NCI-H2196 (cell line): ENCODE results near the gene KEL.

ENCODE experiments used
- DNase-seq: peaks from one replicate; lab custom pipeline; 2025; ENCODE audit not compliant: unreplicated experiment; lab: John Stamatoyannopoulos, UW

Gene KEL

DNA sequence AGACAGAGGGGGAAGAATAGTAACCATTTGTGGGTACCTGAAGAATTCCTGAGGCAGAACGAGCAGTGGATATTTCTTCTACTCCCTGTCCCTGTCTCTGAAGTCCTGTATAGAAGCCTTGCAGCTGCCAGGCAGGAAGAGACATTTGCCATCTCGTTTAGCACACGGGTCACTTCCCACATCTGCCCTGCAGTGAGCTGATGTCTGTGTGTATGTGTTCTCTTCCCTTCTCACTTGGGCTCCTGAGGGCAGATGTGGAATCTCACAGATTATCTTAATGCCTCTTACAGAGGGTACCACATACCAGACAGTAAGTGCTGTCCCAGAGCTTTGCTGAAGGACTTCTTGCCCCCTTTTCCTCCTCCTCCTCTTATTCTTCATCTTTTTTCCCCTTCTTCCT lies 62.5 kb downstream of the KEL start:
- DNase-seq, result no peak

DNA sequence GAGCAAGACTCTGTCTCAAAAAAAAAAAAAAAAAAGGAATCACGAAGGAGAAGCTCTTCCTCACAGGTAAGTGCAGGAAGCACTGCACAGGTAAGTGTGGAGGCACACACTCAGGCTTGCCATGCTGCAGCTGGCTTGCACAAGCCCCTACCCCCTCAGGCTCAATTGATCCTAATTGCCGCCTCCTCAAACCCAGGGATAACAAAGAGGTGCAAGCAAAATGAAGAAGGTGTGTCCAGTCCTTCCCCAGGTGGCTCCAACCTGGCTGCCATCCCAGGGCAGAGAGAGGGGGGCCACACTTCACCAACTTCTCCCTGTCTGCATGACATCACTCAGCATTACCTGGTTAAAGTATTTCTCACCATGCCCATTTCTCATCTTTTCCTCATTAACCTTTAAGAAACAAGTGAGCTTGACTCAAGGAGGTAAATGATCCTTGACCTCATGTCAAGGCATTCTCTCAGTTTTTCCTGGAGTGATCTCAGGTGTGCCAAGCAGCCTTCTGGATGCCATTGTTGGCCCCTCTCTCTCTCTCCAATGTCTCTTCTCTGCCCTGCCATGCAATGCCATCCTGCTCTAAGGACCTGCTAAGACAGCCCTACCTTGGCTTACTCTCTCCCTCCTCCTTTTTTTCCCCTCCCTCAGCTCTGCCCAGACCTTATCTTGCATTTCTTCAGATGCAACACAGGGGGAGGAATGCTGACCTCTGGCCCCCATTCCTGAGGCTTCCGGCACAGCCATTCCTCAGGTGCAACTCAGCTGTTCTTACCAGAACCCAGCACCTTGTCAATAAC lies 63.6 kb downstream of the KEL start:
- DNase-seq, result no peak

DNA sequence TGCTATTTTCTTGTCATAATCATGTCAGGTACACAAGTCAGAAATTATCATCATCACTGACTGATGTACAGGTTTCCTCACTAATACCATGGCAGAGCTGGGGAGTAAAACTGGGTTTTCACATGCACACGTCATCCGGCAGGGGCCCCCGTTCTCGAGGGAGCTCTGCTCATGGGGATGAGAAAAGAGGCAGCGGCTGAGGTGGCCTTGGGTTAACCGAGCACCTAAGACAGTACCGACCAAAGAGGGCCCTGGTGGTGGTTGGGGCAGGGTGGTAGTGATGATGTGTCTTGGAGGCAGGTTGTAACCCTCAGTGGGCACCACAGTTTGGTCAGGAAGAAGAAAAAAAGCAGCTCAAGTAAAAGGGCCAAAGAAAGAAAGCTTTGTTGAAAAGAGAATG lies 64.5 kb downstream of the KEL start:
- DNase-seq, result no peak

DNA sequence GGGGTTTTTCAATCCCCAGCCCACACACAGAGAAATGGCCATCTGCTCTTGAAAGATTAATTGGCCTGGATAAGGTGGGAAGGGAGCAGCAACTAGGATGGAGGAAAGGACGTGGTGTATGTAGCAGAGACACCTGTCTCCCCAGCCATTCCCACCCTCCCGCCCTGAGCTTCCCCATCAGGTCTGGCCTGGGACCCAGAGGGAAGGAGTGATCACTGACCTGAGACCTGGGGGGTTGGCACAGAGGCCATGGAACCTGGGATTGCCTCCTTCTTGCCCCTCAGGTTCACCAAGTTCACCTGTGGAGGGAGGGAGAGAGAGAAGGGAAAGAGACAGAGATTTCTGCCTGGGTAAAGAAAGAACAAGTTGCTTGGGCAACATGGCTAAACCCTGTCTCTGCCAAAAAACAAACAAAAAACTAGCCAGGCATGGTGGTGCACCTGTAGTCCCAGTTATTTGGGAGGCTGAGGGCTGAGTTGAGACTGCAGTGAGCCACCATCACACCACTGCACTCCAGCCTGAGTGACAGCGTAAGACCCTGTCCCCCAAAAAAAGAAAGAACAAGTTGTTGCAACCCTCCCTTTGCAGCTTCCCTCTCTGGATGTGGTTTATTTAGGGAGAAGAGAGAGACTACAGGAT lies 65.3 kb downstream of the KEL start:
- no peak for DNase-seq

DNA sequence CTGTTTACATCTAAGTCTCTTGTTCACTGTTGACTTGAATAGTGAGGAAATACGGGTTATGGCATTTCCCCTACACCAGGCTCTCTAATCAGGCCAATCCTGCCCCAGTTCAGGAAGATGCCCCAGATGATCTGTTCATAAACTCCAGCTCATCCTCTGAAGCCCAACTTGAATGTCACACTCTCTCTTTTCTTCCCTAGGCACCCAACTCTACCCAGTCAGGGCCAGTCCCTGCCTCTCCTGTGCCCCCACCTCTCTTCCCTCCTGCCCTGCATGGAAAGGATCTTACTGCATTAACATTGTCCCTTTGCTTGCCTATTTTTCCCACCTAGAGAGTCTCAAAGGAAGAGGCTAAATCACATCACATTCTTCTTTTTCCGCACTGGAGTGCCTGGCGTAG lies 66.0 kb downstream of the KEL start:
- DNase-seq, result no peak

DNA sequence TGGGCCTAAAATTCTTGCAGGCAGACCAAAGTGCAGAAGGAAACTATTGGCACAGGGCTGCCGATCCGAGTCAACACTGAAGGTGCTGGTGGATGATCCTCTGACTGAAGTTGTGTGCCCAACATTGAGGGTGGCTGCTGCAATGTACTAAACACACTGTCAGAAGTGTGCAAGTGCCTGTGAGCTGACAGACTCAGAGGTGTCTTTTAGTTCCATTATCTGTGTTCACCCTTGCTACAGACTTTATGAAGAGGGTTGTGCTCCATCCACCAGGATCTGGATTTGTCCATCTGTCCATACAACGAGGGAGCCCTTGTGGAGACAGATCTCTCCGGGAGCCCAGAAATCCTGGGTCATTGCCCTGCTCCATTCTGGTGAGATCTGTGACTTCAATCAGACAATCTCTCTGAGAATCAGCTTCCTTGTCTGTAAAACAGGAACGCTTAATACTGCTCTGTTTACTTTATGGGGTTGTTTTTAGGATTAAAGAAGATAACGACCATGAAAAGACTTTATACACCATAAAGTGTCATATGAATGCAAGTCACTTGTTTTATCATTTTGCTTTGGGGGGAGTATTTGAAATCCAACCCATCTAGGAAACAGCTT lies 67.1 kb downstream of the KEL start:
- DNase-seq, result no peak

DNA sequence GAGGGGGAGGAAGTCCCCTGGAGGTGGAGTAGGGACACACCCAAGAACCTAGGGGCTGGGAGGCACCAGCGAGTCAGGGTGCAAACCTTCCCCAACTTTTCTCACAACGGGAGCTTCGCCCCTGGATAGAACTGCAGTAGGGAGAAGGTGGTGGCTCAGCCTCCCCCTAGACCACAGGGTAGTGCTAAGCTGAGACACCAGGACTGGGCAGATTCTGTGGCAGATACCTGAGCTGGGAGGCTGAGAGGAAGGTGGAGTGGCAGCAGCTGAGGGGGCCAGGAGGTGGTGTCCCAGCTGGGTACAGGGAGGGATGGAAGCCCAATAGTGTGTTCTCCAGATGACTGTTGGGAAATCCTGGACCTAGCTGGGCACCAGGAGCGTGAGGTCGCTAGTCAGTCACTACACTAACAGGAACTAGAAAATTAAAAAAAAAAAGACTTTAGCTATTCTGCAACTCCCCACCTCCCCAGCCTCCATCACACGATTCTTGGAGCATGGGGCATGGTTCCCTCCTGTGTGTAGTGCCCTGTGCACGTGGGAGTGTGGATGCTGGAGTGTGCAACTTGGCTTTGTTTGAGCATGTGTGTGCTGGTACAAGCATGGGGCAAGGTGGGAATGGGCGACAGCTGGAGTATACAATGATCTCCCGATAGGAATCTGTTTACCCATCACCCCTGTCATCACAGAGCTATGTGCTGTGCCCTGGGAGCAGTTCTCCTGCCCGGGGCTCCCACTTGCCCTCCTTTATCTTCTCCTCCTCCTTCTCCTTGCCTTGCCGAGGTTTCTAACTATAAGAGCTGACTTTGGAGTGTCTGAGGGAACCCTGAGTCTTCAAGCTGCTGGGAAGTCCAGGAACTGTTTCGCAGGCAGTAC lies 67.8 kb downstream of the KEL start:
- no peak for DNase-seq

DNA sequence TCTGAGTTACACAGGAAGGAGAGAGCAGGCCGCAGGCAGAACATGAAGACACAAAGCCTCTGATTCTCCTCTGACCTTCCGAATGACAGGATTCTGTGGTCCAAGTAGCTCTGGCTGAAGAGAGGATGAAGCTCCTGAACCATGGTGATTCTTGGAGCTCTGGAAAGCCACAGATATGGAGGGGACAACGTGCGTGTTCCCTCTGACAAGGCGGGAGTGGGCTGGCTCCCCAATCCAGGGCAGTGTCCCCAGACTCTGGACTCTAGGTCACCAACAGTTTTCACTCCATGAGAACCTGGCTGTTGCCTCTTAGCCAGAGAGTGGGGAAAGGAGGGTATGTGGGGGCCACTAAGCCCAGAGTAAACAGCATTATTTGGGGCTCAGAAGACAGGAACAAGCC lies 69.2 kb downstream of the KEL start:
- DNase-seq, result no peak

DNA sequence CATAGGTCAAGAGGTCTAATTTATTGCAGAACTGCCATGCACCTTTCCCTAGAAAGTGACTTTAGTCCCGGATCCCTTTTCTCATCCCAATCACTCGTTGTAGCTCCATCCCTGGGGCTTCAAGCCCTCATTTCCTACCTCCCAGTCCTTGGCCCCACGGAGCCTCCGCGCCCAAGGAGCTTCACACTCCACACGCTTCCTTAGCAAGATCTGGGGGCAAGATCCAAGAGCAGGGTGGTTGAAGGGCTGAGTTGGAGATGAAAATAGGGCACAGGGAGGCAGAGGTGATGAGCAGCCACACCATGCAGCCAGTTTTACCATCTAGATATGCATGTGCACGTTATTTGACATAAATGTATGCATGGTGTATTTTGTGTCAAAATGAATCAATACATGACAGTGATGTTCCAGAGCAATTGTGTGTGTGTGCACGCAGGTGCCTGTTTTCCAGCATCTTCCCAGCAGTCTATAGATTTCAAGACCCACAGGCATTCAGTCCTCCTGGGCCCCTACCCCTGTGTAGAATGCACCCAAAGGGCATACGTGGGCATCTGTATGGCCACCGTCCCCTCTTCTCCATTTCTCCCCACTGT lies 70.6 kb downstream of the KEL start:
- no peak for DNase-seq
